Measurements from ENCODE around the gene ATXN7L1.

DNA sequence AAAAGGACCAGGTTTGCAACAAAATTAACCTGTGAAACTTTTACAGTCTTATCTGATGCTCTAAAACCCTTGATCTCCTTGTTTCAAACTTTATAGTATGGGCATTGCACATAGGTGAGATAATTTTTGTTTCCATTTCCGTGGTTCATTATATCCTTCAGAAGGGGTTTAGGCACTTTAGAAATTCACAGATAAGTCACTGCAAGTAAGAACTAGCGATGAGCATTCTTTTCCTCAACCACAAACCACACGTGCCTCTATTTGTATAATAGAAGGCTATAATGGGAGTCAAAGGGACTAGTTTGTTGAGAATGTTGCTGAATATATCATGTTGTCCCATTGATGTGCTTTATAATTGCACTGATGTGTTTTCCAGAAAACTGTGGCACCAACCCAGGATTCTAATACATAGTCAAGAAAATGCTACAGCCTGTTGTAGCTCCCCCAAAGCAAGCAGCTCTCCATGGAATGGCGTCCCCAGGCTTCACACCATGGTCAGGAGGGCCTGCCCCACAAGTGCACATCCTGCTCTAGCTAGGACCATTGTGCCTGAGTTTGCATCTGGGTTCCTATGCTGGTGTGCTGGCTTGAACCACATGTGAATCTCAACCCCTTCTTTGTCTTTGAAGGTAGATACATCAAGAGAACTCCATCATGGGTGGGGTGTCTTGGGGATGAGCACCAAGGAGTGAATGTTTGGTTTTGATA lies 14.0 kb upstream of the ATXN7L1 start:
- TF ChIP-seq, protein P1, sequence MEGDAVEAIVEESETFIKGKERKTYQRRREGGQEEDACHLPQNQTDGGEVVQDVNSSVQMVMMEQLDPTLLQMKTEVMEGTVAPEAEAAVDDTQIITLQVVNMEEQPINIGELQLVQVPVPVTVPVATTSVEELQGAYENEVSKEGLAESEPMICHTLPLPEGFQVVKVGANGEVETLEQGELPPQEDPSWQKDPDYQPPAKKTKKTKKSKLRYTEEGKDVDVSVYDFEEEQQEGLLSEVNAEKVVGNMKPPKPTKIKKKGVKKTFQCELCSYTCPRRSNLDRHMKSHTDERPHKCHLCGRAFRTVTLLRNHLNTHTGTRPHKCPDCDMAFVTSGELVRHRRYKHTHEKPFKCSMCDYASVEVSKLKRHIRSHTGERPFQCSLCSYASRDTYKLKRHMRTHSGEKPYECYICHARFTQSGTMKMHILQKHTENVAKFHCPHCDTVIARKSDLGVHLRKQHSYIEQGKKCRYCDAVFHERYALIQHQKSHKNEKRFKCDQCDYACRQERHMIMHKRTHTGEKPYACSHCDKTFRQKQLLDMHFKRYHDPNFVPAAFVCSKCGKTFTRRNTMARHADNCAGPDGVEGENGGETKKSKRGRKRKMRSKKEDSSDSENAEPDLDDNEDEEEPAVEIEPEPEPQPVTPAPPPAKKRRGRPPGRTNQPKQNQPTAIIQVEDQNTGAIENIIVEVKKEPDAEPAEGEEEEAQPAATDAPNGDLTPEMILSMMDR (IDR thresholded peaks at IDR 0.05), result no peak
- no peak for TF ChIP-seq EP300 (IDR thresholded peaks at IDR 0.05)
- no peak for TF ChIP-seq POLR2A (IDR thresholded peaks at IDR 0.05; ENCODE audit: low read depth)
- TF ChIP-seq POLR2AphosphoS5 (IDR thresholded peaks at IDR 0.05), result no peak

Measured in esophagus muscularis mucosa (tissue), 4 donors.